ENCODE data around the gene CDC34. TPM values are rescaled to one million over a fixed set of nuclear protein-coding genes. Genes with fewer than 3 reads are reported as not detected.
A peak's percentile ranks its signal among the peaks of the same experiment; 100 is the strongest.

Gene CDC34
- total RNA-seq, 2 experiments from 2014 or later, result 38.5 to 43.4 TPM

DNA sequence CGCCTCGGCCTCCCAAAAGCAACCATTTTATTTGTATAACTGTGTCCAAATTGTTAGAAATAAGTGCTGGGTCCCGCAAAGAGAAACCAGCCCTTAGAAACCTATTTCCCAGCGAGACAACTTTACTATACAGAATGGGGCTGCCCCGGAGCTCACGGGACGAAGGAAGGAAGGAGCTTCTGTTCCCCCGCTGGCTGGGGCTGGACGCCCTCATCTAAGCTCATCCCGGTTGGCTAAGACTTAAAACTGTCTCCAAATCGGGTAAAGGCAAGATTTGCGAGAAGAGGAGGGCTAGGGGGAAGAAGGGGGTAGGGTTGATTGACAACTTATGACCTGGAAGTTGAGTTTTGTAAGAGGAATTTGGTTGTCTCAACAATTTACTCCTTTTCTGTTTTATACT lies 28.6 kb downstream of the CDC34 start:
- intact Hi-C loops (cut with DNase I, micrococcal nuclease), result no loop called here
- H3K4me3 ChIP-seq (ENCODE audit: low read length), result no peak overlapping the region
- no peak for DNase-seq
- TF ChIP-seq, protein P1, sequence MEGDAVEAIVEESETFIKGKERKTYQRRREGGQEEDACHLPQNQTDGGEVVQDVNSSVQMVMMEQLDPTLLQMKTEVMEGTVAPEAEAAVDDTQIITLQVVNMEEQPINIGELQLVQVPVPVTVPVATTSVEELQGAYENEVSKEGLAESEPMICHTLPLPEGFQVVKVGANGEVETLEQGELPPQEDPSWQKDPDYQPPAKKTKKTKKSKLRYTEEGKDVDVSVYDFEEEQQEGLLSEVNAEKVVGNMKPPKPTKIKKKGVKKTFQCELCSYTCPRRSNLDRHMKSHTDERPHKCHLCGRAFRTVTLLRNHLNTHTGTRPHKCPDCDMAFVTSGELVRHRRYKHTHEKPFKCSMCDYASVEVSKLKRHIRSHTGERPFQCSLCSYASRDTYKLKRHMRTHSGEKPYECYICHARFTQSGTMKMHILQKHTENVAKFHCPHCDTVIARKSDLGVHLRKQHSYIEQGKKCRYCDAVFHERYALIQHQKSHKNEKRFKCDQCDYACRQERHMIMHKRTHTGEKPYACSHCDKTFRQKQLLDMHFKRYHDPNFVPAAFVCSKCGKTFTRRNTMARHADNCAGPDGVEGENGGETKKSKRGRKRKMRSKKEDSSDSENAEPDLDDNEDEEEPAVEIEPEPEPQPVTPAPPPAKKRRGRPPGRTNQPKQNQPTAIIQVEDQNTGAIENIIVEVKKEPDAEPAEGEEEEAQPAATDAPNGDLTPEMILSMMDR (IDR thresholded peaks at IDR 0.05), result no peak
- ChIA-PET POLR2A (no interaction called here), CTCF (no interaction called here)
- no peaks in the 10 kb centered on the region for H3K9me3 ChIP-seq (ENCODE audit: control insufficient read depth in 1 of 2, insufficient read depth in 1 of 2, low read length in 2 of 2)
- H3K36me3 ChIP-seq (ENCODE audit: insufficient read depth, low read length), result no peaks in the 10 kb centered on the region
- Mint-ChIP-seq H3K4me3 (no peak overlapping the region), H3K27me3 (no peaks in the 10 kb centered on the region), H3K9me3 (no peaks in the 10 kb centered on the region), H3K27ac (no peak overlapping the region), H3K4me1 (ENCODE audit: low read depth) (no peaks in the 10 kb centered on the region), H3K36me3 (ENCODE audit: low read depth) (no peaks in the 10 kb centered on the region)
- peaks cover 3% of the 10 kb centered on the region for H3K4me1 ChIP-seq (ENCODE audit: insufficient read depth, low read length)
- H3K27me3 ChIP-seq (ENCODE audit: control insufficient read depth in 1 of 2, insufficient read depth in 2 of 2, low read length in 2 of 2), result no peaks in the 10 kb centered on the region
- H3K27ac ChIP-seq (ENCODE audit: low read depth in 1 of 2, low read length in 2 of 2), result no peak overlapping the region
- ATAC-seq (ENCODE audit: poor library complexity), result no peak

DNA sequence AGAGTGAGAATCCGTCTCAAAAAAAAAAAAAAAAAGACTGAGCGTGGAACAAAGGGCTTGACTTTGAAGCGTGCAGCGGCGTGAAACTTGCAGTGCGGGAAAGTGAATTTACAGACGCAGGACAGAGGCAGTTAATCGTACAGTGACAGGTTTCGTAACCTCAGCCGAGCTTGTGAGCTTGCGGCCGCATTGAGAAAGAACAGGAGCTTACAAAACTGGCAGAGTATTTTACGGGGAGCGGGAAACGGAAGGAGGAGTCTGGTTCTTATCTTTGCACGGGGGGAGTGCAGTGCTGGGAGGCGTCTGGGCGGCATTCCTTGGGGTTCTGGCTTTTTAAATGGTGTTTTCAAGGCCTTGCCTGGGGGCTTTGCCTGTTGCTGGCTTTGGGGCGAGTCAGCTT lies 34.8 kb downstream of the CDC34 start:
- peaks cover 6% of the 10 kb centered on the region for H3K36me3 Mint-ChIP-seq (ENCODE audit: low read depth)
- Histone ChIP-seq H3K4me1 (ENCODE audit: insufficient read depth, low read length) (peaks cover 12% of the 10 kb centered on the region), H3K27me3 (ENCODE audit: control insufficient read depth in 1 of 2, insufficient read depth in 2 of 2, low read length in 2 of 2) (no peaks in the 10 kb centered on the region), H3K27ac (ENCODE audit: low read depth in 1 of 2, low read length in 2 of 2) (no peak overlapping the region), H3K4me3 (ENCODE audit: low read length) (no peak overlapping the region), H3K9me3 (ENCODE audit: control insufficient read depth in 1 of 2, insufficient read depth in 1 of 2, low read length in 2 of 2) (no peaks in the 10 kb centered on the region), H3K36me3 (ENCODE audit: insufficient read depth, low read length) (no peaks in the 10 kb centered on the region)
- ChIA-PET CTCF (no interaction called here), POLR2A (no interaction called here)
- intact Hi-C loops (cut with DNase I, micrococcal nuclease), result no loop called here
- H3K9me3 Mint-ChIP-seq, result no peaks in the 10 kb centered on the region
- ATAC-seq (ENCODE audit: poor library complexity), result no peak
- no peak overlapping the region for H3K4me3 Mint-ChIP-seq
- no peaks in the 10 kb centered on the region for H3K27me3 Mint-ChIP-seq
- H3K4me1 Mint-ChIP-seq (ENCODE audit: low read depth), result peaks cover 12% of the 10 kb centered on the region
- H3K27ac Mint-ChIP-seq, result no peak overlapping the region
- peak in 2 of 14 experiments; percentile 44 to 57 for DNase-seq
- TF ChIP-seq, protein P1 (IDR thresholded peaks at IDR 0.05), result no peak

DNA sequence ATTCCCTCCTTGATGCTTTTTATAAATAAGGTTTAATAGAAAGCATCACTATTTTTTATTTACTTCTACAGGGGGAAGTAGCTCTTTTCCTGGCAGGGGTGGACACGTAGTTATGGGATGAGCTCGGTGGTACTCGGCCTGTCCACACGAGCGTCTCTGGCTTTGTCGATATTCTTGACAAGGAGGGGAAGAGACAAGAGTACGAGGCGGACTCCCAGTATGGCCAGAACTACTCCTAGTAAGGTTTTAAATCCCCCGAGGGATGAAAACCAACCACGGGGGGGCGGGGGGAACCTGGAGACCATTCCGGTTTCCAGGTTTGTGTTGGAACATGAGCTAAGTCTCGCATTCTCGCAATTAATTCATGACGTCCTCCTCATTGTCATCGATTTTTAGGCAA lies 35.3 kb downstream of the CDC34 start:
- Mint-ChIP-seq H3K27me3 (no peaks in the 10 kb centered on the region), H3K36me3 (ENCODE audit: low read depth) (peaks cover 6% of the 10 kb centered on the region), H3K4me3 (no peak overlapping the region), H3K9me3 (no peaks in the 10 kb centered on the region), H3K27ac (no peak overlapping the region), H3K4me1 (ENCODE audit: low read depth) (peaks cover 16% of the 10 kb centered on the region)
- ChIA-PET CTCF (no interaction called here), POLR2A (no interaction called here)
- TF ChIP-seq, protein P1 (IDR thresholded peaks at IDR 0.05), result no peak
- no peaks in the 10 kb centered on the region for H3K36me3 ChIP-seq (ENCODE audit: insufficient read depth, low read length)
- intact Hi-C loops (cut with DNase I, micrococcal nuclease), result no loop called here
- H3K4me3 ChIP-seq (ENCODE audit: low read length), result no peak overlapping the region
- ATAC-seq (ENCODE audit: poor library complexity) (no peak), DNase-seq (no peak)
- H3K4me1 ChIP-seq (ENCODE audit: insufficient read depth, low read length), result peaks cover 16% of the 10 kb centered on the region
- no peak overlapping the region for H3K27ac ChIP-seq (ENCODE audit: low read depth in 1 of 2, low read length in 2 of 2)
- no peaks in the 10 kb centered on the region for H3K27me3 ChIP-seq (ENCODE audit: control insufficient read depth in 1 of 2, insufficient read depth in 2 of 2, low read length in 2 of 2)
- H3K9me3 ChIP-seq (ENCODE audit: control insufficient read depth in 1 of 2, insufficient read depth in 1 of 2, low read length in 2 of 2), result no peaks in the 10 kb centered on the region
